ENCODE results near the gene FCRLB.
"Not testable (repeated sequence)": the region's sequence is repeated elsewhere in the genome, so short reads cannot be mapped to it uniquely, and the experiment has no call there.

The FCRLB gene

GRCh38 chr1:161747801-161748200, 26.5 kb downstream of the FCRLB start:
- DNase-seq, result no peak

GRCh38 chr1:161749509-161750407, 28.4 kb downstream of the FCRLB start, which contains the start of gene DUSP12:
DUSP12 (plus strand) TSS chr1:161749786; CDS start chr1:161749802, 16 bp downstream.
- peak; percentile 95 for DNase-seq

GRCh38 chr1:161763522-161764098, 42.3 kb downstream of the FCRLB start:
- no peak for DNase-seq

GRCh38 chr1:161766102-161766981, 45.0 kb downstream of the FCRLB start, which contains the start of gene ATF6:
ATF6 (plus strand) TSS chr1:161766320; CDS start chr1:161766361, 41 bp downstream.
- DNase-seq, result peak; percentile 91

GRCh38 chr1:161768461-161768860, 47.1 kb downstream of the FCRLB start:
- DNase-seq, result no peak

- DNase-seq, result no peak
Measured at GRCh38 chr1:161768986-161769672, 47.8 kb downstream of the FCRLB start.

- not testable (repeated sequence) for DNase-seq
Measured at GRCh38 chr1:161769673-161770045, 48.3 kb downstream of the FCRLB start.

- DNase-seq, result no peak
Measured at GRCh38 chr1:161770250-161770649, 48.9 kb downstream of the FCRLB start.

- DNase-seq, result no peak
Measured at GRCh38 chr1:161771161-161771560, 49.8 kb downstream of the FCRLB start.

- DNase-seq, result no peak
Measured at GRCh38 chr1:161771973-161772372, 50.6 kb downstream of the FCRLB start.

- no peak for DNase-seq
Measured at GRCh38 chr1:161772397-161772796, 51.1 kb downstream of the FCRLB start.

- DNase-seq, result no peak
Measured at GRCh38 chr1:161773791-161774190, 52.4 kb downstream of the FCRLB start.

GRCh38 chr1:161777261-161777660, 55.9 kb downstream of the FCRLB start:
- no peak for DNase-seq

All from NCI-H2081 treated with DMSO at 0.1 percent for 48 hours (cell line).